ENCODE data around the gene SPATA6L. TPM values are rescaled to one million over a fixed set of nuclear protein-coding genes. Genes with fewer than 3 reads are reported as not detected.

Gene SPATA6L
- total and polyA plus RNA-seq, 2 of the 13 experiments (the other 11 are each of a cell fraction or from before 2014, with no cell fraction given): 1.1 to 1.9 TPM

GRCh38 chr9:4666042-4666699 is at the start of gene SPATA6L (continued):
- 0 out of 2 replicates have a peak, but pooled peaks have one; percentile 34 for TF ChIP-seq HES4 (CRISPR knock-in tag; IDR thresholded peaks at IDR 0.05; ENCODE audit: borderline replicate concordance)
- no peak for TF ChIP-seq KLF12 (CRISPR knock-in tag; IDR thresholded peaks at IDR 0.05; ENCODE audit: borderline replicate concordance)
- 0 out of 2 replicates have a peak, but pooled peaks have one; percentile 21 for TF ChIP-seq CBX5 (CRISPR knock-in tag; IDR thresholded peaks at IDR 0.05; ENCODE audit: borderline replicate concordance)
- TF ChIP-seq TAF1 (CRISPR knock-in tag; IDR thresholded peaks at IDR 0.05): no peak
- peak; percentile 83 for TF ChIP-seq ZC3H13 (CRISPR knock-in tag; IDR thresholded peaks at IDR 0.05)
- peak; percentile 47 to 59; a peak in 1 of 4 replicates for TF ChIP-seq HMGXB4 (CRISPR knock-in tag; IDR thresholded peaks at IDR 0.05; ENCODE audit: borderline replicate concordance in 1 of 2, low read depth in 1 of 2)
- peak; percentile 43; the same call in 1 of the 2 replicates for TF ChIP-seq ZFP36L1 (CRISPR knock-in tag; IDR thresholded peaks at IDR 0.05)
- 0 out of 2 replicates have a peak, but pooled peaks have one; percentile 5 for TF ChIP-seq SOX5 (CRISPR knock-in tag; IDR thresholded peaks at IDR 0.05; ENCODE audit: borderline replicate concordance)
- TF ChIP-seq RFX1 (IDR thresholded peaks at IDR 0.05): peak; percentile 28; the same call in 1 of the 2 replicates
- no peak for TF ChIP-seq ZBTB2 (CRISPR knock-in tag; IDR thresholded peaks at IDR 0.05; ENCODE audit: low read depth)
- peak; percentile 32; the same call in 1 of the 2 replicates for TF ChIP-seq THAP9 (CRISPR knock-in tag; IDR thresholded peaks at IDR 0.05; ENCODE audit: borderline replicate concordance)
- peak; percentile 76 for TF ChIP-seq ELF1 (CRISPR knock-in tag; IDR thresholded peaks at IDR 0.05)
- TF ChIP-seq ZNF564 (CRISPR knock-in tag; IDR thresholded peaks at IDR 0.05): no peak
- TF ChIP-seq ZNF713 (CRISPR knock-in tag; IDR thresholded peaks at IDR 0.05): 0 out of 2 replicates have a peak, but pooled peaks have one; percentile 56
- TF ChIP-seq GABPA (IDR thresholded peaks at IDR 0.05; ENCODE audit: low read depth, low read length): no peak
- peak; percentile 45 for TF ChIP-seq GABPA (CRISPR knock-in tag; IDR thresholded peaks at IDR 0.05; ENCODE audit: low read depth)
- no peak for TF ChIP-seq STAT6 (CRISPR knock-in tag; IDR thresholded peaks at IDR 0.05; ENCODE audit: borderline replicate concordance)
- TF ChIP-seq TBX3 (IDR thresholded peaks at IDR 0.05; ENCODE audit: borderline replicate concordance): no peak
- no peak for TF ChIP-seq ZNF83 (CRISPR knock-in tag; IDR thresholded peaks at IDR 0.05; ENCODE audit: borderline replicate concordance)
- TF ChIP-seq MAX (IDR thresholded peaks at IDR 0.05): peak; percentile 76
- peak; percentile 65 for TF ChIP-seq GATAD2A (CRISPR knock-in tag; IDR thresholded peaks at IDR 0.05)

Data from HepG2 (cell line).